VCaP (cell line): ENCODE data around the gene ADAM19.

ENCODE experiments used
- H3K27ac ChIP-seq: fragments of 450-650 bp; 2 replicates; pipeline ENCODE4 v1.5.1; 2017
- TF ChIP-seq, protein P1 (sequence below): fragments of 450-650 bp; conservative IDR thresholded peaks from 2 replicates; pipeline ENCODE4 v1.5.1; 2017; ENCODE audit warnings: mild to moderate bottlenecking, moderate library complexity

ADAM19 gene

GRCh38 chr5:157568222-157568621 lies 7.4 kb downstream of the ADAM19 start:
- H3K27ac ChIP-seq: no peak overlapping the region

DNA sequence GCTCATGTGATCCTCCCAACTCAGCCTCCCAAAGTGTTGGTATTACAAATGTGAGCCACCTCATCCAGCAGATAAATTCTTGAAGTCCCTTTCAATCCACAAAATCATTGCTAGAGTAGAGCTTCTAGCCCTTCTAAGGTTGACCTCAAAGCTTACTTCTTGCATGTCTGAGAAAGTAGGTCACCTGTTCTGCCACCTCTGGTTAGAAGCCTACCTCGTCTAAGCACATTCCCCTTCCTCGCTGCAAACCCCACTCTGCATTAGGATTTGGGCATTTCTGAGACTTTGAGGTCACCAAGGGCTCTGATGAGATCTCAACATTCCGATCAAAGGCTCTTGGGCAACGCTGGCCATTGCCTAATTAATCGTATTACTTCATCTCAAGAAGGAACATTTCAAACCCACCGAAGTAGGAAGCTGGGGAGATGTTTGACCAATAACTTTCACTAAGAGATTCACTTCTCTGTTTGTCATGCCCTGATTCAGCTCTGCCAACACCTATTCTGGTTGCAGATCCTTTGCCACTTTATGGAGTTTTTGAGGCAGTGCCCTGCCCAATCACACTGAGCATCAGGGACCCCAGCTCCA lies 8.6 kb downstream of the ADAM19 start:
- TF ChIP-seq, protein P1, sequence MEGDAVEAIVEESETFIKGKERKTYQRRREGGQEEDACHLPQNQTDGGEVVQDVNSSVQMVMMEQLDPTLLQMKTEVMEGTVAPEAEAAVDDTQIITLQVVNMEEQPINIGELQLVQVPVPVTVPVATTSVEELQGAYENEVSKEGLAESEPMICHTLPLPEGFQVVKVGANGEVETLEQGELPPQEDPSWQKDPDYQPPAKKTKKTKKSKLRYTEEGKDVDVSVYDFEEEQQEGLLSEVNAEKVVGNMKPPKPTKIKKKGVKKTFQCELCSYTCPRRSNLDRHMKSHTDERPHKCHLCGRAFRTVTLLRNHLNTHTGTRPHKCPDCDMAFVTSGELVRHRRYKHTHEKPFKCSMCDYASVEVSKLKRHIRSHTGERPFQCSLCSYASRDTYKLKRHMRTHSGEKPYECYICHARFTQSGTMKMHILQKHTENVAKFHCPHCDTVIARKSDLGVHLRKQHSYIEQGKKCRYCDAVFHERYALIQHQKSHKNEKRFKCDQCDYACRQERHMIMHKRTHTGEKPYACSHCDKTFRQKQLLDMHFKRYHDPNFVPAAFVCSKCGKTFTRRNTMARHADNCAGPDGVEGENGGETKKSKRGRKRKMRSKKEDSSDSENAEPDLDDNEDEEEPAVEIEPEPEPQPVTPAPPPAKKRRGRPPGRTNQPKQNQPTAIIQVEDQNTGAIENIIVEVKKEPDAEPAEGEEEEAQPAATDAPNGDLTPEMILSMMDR: no peak
- H3K27ac ChIP-seq: no peak overlapping the region

More at GRCh38 chr5:157568222-157568621, 7.4 kb downstream of the ADAM19 start:
- TF ChIP-seq, protein P1: no peak

DNA sequence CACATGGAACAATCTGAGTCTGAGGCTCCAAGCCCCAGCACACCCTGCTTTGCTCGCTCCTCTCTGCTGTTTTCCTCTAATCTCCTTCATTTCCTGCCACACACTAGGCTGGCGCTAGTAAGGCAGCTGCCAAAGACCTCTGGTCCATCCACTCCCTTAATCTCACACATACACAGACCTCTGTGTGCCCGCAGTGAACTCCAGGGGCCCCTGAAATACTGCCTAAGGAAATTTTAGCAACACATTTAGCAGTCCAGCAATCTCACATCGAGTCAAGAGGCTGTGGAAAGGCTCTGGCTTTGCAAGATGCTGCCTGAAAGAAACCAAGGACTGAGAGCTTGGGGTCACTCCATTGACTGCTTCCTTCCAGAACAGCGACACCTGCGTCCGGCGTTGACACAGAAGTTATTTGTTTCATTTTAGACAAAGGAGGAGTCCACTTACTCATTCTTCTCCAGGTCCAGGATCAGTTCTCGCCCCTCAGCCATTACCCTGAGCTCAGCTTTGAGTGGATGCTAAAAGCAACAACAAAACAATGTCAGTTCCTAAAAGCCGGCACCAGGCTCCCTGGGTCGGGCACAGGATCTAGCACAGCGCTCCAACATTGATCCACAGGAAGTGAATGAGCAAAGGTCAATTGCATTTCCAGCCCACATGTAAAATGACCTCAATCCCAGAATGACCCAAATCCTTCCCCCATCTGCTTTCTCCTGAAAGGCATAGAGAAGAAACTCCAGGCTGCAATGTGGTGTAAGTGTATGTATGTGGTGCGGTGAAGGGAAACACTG lies 11.5 kb downstream of the ADAM19 start:
- H3K27ac ChIP-seq: no peak overlapping the region

GRCh38 chr5:157563373-157563928 lies 12.1 kb downstream of the ADAM19 start:
- TF ChIP-seq, protein P1: no peak
- H3K27ac ChIP-seq: no peak overlapping the region

More for the DNA sequence above, 11.5 kb downstream of the ADAM19 start:
- TF ChIP-seq, protein P1: no peak

GRCh38 chr5:157562111-157562581 lies 13.4 kb downstream of the ADAM19 start:
- no peak overlapping the region for H3K27ac ChIP-seq
- TF ChIP-seq, protein P1: no peak

- no peak overlapping the region for H3K27ac ChIP-seq
- TF ChIP-seq, protein P1: no peak
Observed at GRCh38 chr5:157561110-157561509, 14.5 kb downstream of the ADAM19 start.

GRCh38 chr5:157559301-157559700 lies 16.3 kb downstream of the ADAM19 start:
- H3K27ac ChIP-seq: no peak overlapping the region
- TF ChIP-seq, protein P1: no peak
